Trophoblast cell (in vitro differentiated cells and primary cell): ENCODE results near the gene OR5H2. TPM values are rescaled to one million over a fixed set of nuclear protein-coding genes. Genes with fewer than 3 reads are reported as not detected.

Experiments
- DNase-seq, 2 donors: peaks; one replicate each; pipeline ENCODE4 v3.0.0-alpha.2; 2016
- H2AFZ ChIP-seq: 2 replicates; pipeline ENCODE4 v1.6.1; 2013; ENCODE audit warnings: low read length, moderate library complexity, mild to moderate bottlenecking; ENCODE audit not compliant: insufficient read depth, poor library complexity
- H2AK5ac ChIP-seq: 2 replicates; pipeline ENCODE4 v1.6.1; 2013; ENCODE audit warnings: mild to moderate bottlenecking, low read length
- H2BK120ac ChIP-seq: 2 replicates; pipeline ENCODE4 v1.6.1; 2013; ENCODE audit warnings: low read length, mild to moderate bottlenecking, moderate library complexity; ENCODE audit not compliant: insufficient read depth, poor library complexity
- H2BK12ac ChIP-seq: 2 replicates; pipeline ENCODE4 v1.6.1; 2013; ENCODE audit warnings: mild to moderate bottlenecking, low read length, moderate library complexity
- H2BK5ac ChIP-seq: 2 replicates; pipeline ENCODE4 v1.6.1; 2013; ENCODE audit warnings: low read length, low read depth, moderate library complexity, mild to moderate bottlenecking; ENCODE audit not compliant: poor library complexity
- H3K14ac ChIP-seq: 2 replicates; pipeline ENCODE4 v1.6.1; 2013; ENCODE audit warnings: mild to moderate bottlenecking, low read length
- H3K18ac ChIP-seq: 2 replicates; pipeline ENCODE4 v1.6.1; 2013; ENCODE audit warnings: mild to moderate bottlenecking, low read length
- H3K23ac ChIP-seq: 2 replicates; pipeline ENCODE4 v1.6.1; 2013; ENCODE audit warnings: low read length
- H3K27ac ChIP-seq: 2 replicates; pipeline ENCODE4 v1.5.1; 2013; ENCODE audit warnings: low read depth, mild to moderate bottlenecking, inconsistent platforms, low read length, moderate library complexity
- H3K27me3 ChIP-seq: 2 replicates; pipeline ENCODE4 v1.6.1; 2013; ENCODE audit warnings: inconsistent platforms, mild to moderate bottlenecking, low read length, moderate library complexity; ENCODE audit not compliant: insufficient read depth
- H3K36me3 ChIP-seq, 2 experiments: 1 replicate in 1 of 2; 2 replicates in 1 of 2; pipeline ENCODE4 v1.6.1; 2013; ENCODE audit warnings: low read length in 2 of 2, mild to moderate bottlenecking in 2 of 2, moderate library complexity in 1 of 2; ENCODE audit not compliant: insufficient read depth in 2 of 2, control insufficient read depth in 1 of 2
- H3K4ac ChIP-seq: 2 replicates; pipeline ENCODE4 v1.6.1; 2013; ENCODE audit warnings: low read depth, mild to moderate bottlenecking, low read length, moderate library complexity
- H3K4me1 ChIP-seq, 2 experiments: 1 replicate in 1 of 2; 2 replicates in 1 of 2; pipeline ENCODE4 v1.6.1; 2013; ENCODE audit warnings: low read length in 2 of 2, mild to moderate bottlenecking in 2 of 2, moderate library complexity in 1 of 2; ENCODE audit not compliant: insufficient read depth in 2 of 2, control insufficient read depth in 1 of 2
- H3K4me2 ChIP-seq: 2 replicates; pipeline ENCODE4 v1.6.1; 2013; ENCODE audit warnings: inconsistent platforms, mild to moderate bottlenecking, low read length, moderate library complexity
- H3K4me3 ChIP-seq: 2 replicates; pipeline ENCODE4 v1.5.1; 2013; ENCODE audit warnings: mild to moderate bottlenecking, low read depth, low read length, inconsistent platforms
- H3K79me1 ChIP-seq: one replicate; pipeline ENCODE4 v1.6.1; 2013; ENCODE audit warnings: low read length
- H3K79me2 ChIP-seq: 2 replicates; pipeline ENCODE4 v1.6.1; 2013; ENCODE audit warnings: low read length, mild to moderate bottlenecking; ENCODE audit not compliant: control insufficient read depth, insufficient read depth, poor library complexity
- H3K9ac ChIP-seq: 2 replicates; pipeline ENCODE4 v1.6.1; 2013; ENCODE audit warnings: mild to moderate bottlenecking, low read length
- H3K9me3 ChIP-seq: 2 replicates; pipeline ENCODE4 v1.6.1; 2013; ENCODE audit warnings: low read depth, mild to moderate bottlenecking, control low read depth, inconsistent platforms, low read length; ENCODE audit not compliant: insufficient read depth
- H4K12ac ChIP-seq: 2 replicates; pipeline ENCODE4 v1.6.1; 2013; ENCODE audit warnings: low read depth, mild to moderate bottlenecking, low read length, moderate library complexity
- H4K8ac ChIP-seq: 2 replicates; pipeline ENCODE4 v1.6.1; 2013; ENCODE audit warnings: low read depth, mild to moderate bottlenecking, low read length, moderate library complexity
- H4K91ac ChIP-seq: one replicate; pipeline ENCODE4 v1.6.1; 2013; ENCODE audit warnings: low read depth, mild to moderate bottlenecking, low read length, moderate library complexity
- WGBS: extraction: QIAGEN DNeasy Blood & Tissue Kit; methylation state at CpG from one replicate; pipeline ENCODE4 v1.1.7; 2013; ENCODE audit warnings: missing lambda C conversion rate; ENCODE audit not compliant: insufficient read length, insufficient coverage; ENCODE audit errors: extremely low coverage; 5-methylcytosine and 5-hydroxymethylcytosine counted together
- polyA plus RNA-seq: library from polyadenylated mRNA; stranded (reverse); fragments of 200-250 nt; gene quantifications from 2 replicates; pipeline ENCODE4 v1.2.3, GENCODE V29; 2013

OR5H2 gene
- polyA plus RNA-seq: not detected in 2 replicates

GRCh38 chr3:98282205-98282604 lies at the start of gene OR5H2:
Gene OR5H2, plus strand, starts transcription at chr3:98282505. Its CDS starts 398 bp downstream, at chr3:98282903.
- H3K4me1 ChIP-seq: no peaks in the 10 kb centered on the region
- H3K36me3 ChIP-seq: no peaks in the 10 kb centered on the region
- no peaks in the 10 kb centered on the region for H3K79me2 ChIP-seq
- no peak within 1 kb of the TSS for H2AK5ac ChIP-seq
- DNase-seq: no peak
- no peak within 1 kb of the TSS for H3K27ac ChIP-seq
- no peak within 1 kb of the TSS for H4K8ac ChIP-seq
- no peak within 1 kb of the TSS for H4K12ac ChIP-seq
- H3K9me3 ChIP-seq: no peaks in the 10 kb centered on the region
- no peak within 1 kb of the TSS for H2BK5ac ChIP-seq
- H3K18ac ChIP-seq: no peak within 1 kb of the TSS
- H3K14ac ChIP-seq: no peak within 1 kb of the TSS
- no peak within 1 kb of the TSS for H3K23ac ChIP-seq
- no peaks in the 10 kb centered on the region for H3K79me1 ChIP-seq
- no peak within 1 kb of the TSS for H2BK12ac ChIP-seq
- no CpG with 5 or more reads among the region's 2 CpGs for WGBS
- no peak within 1 kb of the TSS for H3K9ac ChIP-seq
- H3K4ac ChIP-seq: no peak within 1 kb of the TSS
- no peak within 1 kb of the TSS for H2BK120ac ChIP-seq
- H4K91ac ChIP-seq: no peak within 1 kb of the TSS
- H3K4me2 ChIP-seq: no peak within 1 kb of the TSS
- no peak within 1 kb of the TSS for H3K4me3 ChIP-seq
- H3K27me3 ChIP-seq: no peaks in the 10 kb centered on the region
- no peak within 1 kb of the TSS for H2AFZ ChIP-seq

DNA sequence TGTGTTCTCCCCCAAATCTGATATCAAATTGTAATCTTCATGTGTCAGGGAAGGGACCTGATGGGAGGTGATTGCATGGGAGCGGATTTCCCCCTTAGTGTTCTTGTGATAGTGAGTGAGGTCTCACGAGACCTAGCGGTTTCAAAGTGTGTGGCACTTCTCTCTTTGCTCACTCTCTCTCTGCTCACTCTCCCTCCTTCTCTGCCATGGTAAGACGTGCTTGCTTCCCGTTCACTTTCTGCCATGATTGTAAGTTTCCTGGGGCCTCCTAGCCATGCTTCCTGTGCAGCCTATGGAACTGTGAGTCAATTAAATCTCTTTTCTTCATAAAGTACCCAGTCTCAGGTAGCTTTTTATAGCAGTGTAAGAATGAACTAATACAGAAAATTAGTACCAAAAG lies 48.8 kb upstream of the OR5H2 start:
- Histone ChIP-seq H4K91ac (no peak overlapping the region), H3K4me3 (no peak overlapping the region), H3K9me3 (no peaks in the 10 kb centered on the region), H2AFZ (no peak overlapping the region), H3K14ac (no peak overlapping the region), H4K8ac (no peak overlapping the region), H3K4ac (no peak overlapping the region), H2BK120ac (no peak overlapping the region), H3K27ac (no peak overlapping the region), H3K4me1 (no peaks in the 10 kb centered on the region), H3K36me3 (no peaks in the 10 kb centered on the region), H2BK5ac (no peak overlapping the region), H2BK12ac (no peak overlapping the region), H3K79me1 (no peaks in the 10 kb centered on the region), H3K79me2 (no peaks in the 10 kb centered on the region), H2AK5ac (no peak overlapping the region), H3K27me3 (no peaks in the 10 kb centered on the region), H3K23ac (no peak overlapping the region), H3K4me2 (no peak overlapping the region), H3K18ac (no peak overlapping the region), H3K9ac (no peak overlapping the region), H4K12ac (no peak overlapping the region)
- DNase-seq: no peak
- no CpG with 5 or more reads among the region's 5 CpGs for WGBS

- H3K27me3 ChIP-seq: no peaks in the 10 kb centered on the region
- H3K9me3 ChIP-seq: peaks cover 3% of the 10 kb centered on the region
Measured at GRCh38 chr3:98240131-98240530, 42.2 kb upstream of the OR5H2 start.

GRCh38 chr3:98242155-98242554 lies 40.1 kb upstream of the OR5H2 start:
- H2BK120ac ChIP-seq: no peak overlapping the region
- no peak overlapping the region for H3K4me2 ChIP-seq
- H3K4me1 ChIP-seq: no peaks in the 10 kb centered on the region

More at GRCh38 chr3:98240131-98240530, 42.2 kb upstream of the OR5H2 start:
- no peak overlapping the region for H2AK5ac ChIP-seq
- no peak overlapping the region for H2BK120ac ChIP-seq
- H3K4me3 ChIP-seq: no peak overlapping the region
- H3K4ac ChIP-seq: no peak overlapping the region
- H3K79me2 ChIP-seq: no peaks in the 10 kb centered on the region
- no peak for DNase-seq
- H3K18ac ChIP-seq: no peak overlapping the region
- no peaks in the 10 kb centered on the region for H3K36me3 ChIP-seq
- no peak overlapping the region for H4K12ac ChIP-seq
- H3K23ac ChIP-seq: no peak overlapping the region
- no peak overlapping the region for H2BK12ac ChIP-seq
- no peaks in the 10 kb centered on the region for H3K79me1 ChIP-seq
- H4K91ac ChIP-seq: no peak overlapping the region
- no peak overlapping the region for H3K9ac ChIP-seq
- no peak overlapping the region for H2BK5ac ChIP-seq
- no peak overlapping the region for H3K4me2 ChIP-seq
- no peak overlapping the region for H2AFZ ChIP-seq
- no peak overlapping the region for H3K27ac ChIP-seq
- H4K8ac ChIP-seq: no peak overlapping the region
- H3K14ac ChIP-seq: no peak overlapping the region
- H3K4me1 ChIP-seq: no peaks in the 10 kb centered on the region

More at GRCh38 chr3:98242155-98242554, 40.1 kb upstream of the OR5H2 start:
- Histone ChIP-seq H4K12ac (no peak overlapping the region), H2AFZ (no peak overlapping the region), H3K4ac (no peak overlapping the region), H3K27me3 (no peaks in the 10 kb centered on the region), H3K36me3 (no peaks in the 10 kb centered on the region), H2AK5ac (no peak overlapping the region), H3K9ac (no peak overlapping the region), H3K14ac (no peak overlapping the region), H2BK5ac (no peak overlapping the region), H3K79me2 (no peaks in the 10 kb centered on the region), H3K18ac (no peak overlapping the region), H3K9me3 (peaks cover 3% of the 10 kb centered on the region), H4K8ac (no peak overlapping the region), H3K79me1 (no peaks in the 10 kb centered on the region), H2BK12ac (no peak overlapping the region), H3K23ac (no peak overlapping the region), H3K4me3 (no peak overlapping the region), H4K91ac (no peak overlapping the region), H3K27ac (no peak overlapping the region)
- no CpG with 5 or more reads among the region's 1 CpG for WGBS
- DNase-seq: no peak
